Measurements from ENCODE around the gene RPRD2.

RPRD2 gene

DNA sequence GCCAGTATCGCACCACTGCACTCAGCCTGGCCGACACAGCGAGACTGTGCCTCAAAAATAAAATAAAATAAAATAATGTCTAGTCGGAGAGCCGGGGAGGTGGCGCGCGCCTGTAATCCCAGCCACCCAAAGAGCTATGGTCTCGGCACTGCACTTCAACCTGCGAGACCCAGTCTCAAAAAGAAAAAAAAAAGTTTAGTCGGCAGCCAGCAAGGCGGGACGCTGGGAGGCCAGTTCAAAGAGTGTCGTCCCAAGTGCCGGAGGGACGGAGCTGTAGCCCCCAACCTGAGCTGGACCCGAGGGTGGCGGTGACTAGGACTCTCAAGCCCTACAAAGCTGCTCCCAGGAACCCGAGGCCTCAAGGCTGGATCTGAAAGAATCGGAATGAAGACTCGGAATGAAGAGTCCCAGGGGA lies 151.0 kb downstream of the RPRD2 start:
- DNase-seq (ENCODE audit: low read depth), result no peak

DNA sequence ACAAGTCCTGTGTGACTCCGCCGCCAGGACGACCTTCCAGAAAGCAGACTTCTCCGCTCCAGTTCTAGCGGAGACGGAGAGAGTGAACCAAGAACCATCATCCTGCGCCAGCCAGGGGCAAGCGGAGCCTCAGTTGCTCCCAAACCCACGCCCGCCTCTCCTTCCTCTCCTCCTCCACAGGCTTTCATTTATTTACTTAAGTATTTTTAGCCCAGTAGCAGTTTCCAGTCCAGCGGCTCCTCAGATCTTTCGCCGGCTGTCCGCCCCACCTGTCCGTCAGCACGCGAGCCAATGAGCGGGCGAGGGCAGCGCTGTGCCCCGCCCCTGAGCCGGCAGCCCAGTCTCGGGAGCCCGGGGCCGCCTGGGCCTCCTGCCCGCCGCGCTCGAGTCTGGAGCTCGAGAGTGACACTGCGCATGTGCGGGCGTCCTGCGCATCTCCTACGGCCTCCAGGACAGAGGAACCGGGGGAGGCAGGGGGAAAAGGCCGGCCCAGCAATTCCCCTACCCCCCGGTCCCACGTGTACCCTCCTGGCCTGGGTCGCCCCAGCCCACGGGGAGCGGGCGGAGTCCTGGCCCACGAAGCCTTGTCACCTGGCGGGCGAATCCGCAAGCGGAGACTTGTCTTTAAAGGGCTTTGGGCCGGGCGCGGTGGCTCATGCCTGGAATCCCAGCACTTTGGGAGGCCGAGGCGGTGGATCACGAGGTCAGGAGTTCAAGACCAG lies 151.5 kb downstream of the RPRD2 start, which contains the start of gene FALEC:
TSS of gene FALEC (plus strand) at position 425 of the 722 bp plus-strand sequence.
- DNase-seq (ENCODE audit: low read depth), result peak; percentile 97

DNA sequence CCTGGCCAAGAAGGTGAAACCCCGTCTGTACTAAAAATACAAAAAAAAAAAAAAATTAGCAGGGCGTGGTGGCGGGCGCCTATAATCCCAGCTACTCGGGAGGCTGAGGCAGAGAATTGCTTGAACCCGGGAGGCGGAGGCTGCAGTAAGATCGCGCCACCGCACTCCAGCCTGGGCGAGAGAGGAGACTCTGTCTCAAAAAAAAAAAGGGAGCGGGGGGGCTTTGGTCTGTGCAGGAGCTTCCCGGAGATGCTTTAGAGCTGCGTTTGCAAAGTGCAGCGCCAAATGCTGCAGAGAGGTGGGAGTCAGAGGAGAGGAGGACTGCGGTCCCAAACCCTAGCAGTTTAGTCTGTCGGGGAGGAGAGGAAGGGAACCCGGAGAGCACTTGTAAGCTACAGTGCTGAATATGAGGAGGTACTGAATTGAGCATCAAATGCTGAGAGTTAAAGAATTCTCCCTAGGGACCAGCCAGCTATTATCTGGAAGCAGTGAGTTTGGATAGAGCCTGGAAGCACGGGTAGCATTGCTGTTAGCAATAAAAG lies 152.2 kb downstream of the RPRD2 start:
- DNase-seq (ENCODE audit: low read depth), result peak; percentile 42

DNA sequence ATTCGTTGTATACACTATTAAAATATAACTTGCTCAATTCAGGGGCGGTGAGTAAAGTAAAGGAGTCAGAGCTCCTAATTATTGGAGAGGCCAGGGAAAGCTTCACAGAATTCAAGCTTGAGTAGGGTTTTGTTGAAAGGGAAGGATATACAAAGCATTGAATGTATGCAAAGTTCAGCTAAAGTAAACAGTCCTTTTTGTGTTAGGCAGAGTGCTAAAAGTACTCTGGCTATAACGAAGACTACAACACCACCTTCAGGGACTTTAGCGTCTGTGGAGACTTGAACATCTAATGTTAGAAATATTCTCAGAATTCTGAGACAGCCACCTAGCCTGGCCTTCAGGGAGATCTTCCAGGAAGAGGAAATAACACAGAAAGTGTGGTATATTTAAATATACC lies 152.7 kb downstream of the RPRD2 start:
- no peak for DNase-seq (ENCODE audit: low read depth)

GRCh38 chr1:150521196-150521968 lies 157.4 kb downstream of the RPRD2 start:
- DNase-seq (ENCODE audit: low read depth), result no peak

DNA sequence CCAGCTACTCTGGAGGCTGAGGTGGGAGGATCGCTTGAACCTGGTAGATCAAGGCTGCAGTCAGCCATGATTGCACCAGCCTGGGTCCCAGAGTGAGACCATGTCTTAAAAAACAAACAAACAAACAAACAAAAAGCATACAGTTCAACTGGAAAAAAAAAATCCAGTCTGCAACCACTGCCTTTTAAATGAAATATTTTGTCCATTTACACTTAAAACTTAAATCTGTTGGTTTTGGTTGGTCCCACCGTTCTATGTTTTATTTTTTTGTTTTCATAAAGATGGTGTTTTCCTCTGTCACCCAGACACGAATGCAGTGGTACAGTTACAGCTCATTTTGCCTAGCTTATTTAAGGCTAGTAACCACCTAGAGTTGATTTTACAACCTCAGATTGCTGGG lies 161.4 kb downstream of the RPRD2 start:
- no peak for DNase-seq (ENCODE audit: low read depth)

Measured in ELR (cell line).